Ishikawa (cell line): ENCODE results near the gene GSE1.

ENCODE experiments used
- CREB1 ChIP-seq: IDR thresholded peaks from 2 replicates; pipeline ENCODE4 v1.6.1; 2012; ENCODE audit warnings: low read depth
- EGR1 ChIP-seq: IDR thresholded peaks from 2 replicates; pipeline ENCODE4 v1.6.1; 2012
- EP300 ChIP-seq: IDR thresholded peaks from 2 replicates; pipeline ENCODE4 v1.6.1; 2012; ENCODE audit warnings: borderline replicate concordance
- MAX ChIP-seq: IDR thresholded peaks from 2 replicates; pipeline ENCODE4 v1.6.1; 2012
- NFIC ChIP-seq: IDR thresholded peaks from 2 replicates; pipeline ENCODE4 v1.6.1; 2012
- RAD21 ChIP-seq: IDR thresholded peaks from 2 replicates; pipeline ENCODE4 v1.6.1; 2012; ENCODE audit warnings: low read depth
- TAF1 ChIP-seq: IDR thresholded peaks from 2 replicates; pipeline ENCODE4 v1.6.1; 2012; ENCODE audit warnings: low read depth, mild to moderate bottlenecking
- TCF12 ChIP-seq: IDR thresholded peaks from 2 replicates; pipeline ENCODE4 v1.6.1; 2012; ENCODE audit warnings: low read depth
- YY1 ChIP-seq: IDR thresholded peaks from 2 replicates; pipeline ENCODE4 v1.6.1; 2012; ENCODE audit warnings: low read depth

- TF ChIP-seq TAF1 = no peak
- TF ChIP-seq CREB1 = no peak
- TF ChIP-seq MAX = no peak
- no peak for TF ChIP-seq EGR1
- TF ChIP-seq EP300 = no peak
- no peak for TF ChIP-seq YY1
- peak; percentile 35; the same call in 1 of the 2 replicates for TF ChIP-seq RAD21
- no peak for TF ChIP-seq TCF12
- TF ChIP-seq NFIC = no peak
Measured at GRCh38 chr16:85675251-85675874, 62.2 kb downstream of the GSE1 start.
